NCI-H146 treated with DMSO at 0.1 percent for 48 hours (cell line): ENCODE data around the gene DOHH.

Source experiments
- DNase-seq: peaks from one replicate; lab custom pipeline; 2025; ENCODE audit not compliant: unreplicated experiment; lab: John Stamatoyannopoulos, UW

The DOHH gene

DNA sequence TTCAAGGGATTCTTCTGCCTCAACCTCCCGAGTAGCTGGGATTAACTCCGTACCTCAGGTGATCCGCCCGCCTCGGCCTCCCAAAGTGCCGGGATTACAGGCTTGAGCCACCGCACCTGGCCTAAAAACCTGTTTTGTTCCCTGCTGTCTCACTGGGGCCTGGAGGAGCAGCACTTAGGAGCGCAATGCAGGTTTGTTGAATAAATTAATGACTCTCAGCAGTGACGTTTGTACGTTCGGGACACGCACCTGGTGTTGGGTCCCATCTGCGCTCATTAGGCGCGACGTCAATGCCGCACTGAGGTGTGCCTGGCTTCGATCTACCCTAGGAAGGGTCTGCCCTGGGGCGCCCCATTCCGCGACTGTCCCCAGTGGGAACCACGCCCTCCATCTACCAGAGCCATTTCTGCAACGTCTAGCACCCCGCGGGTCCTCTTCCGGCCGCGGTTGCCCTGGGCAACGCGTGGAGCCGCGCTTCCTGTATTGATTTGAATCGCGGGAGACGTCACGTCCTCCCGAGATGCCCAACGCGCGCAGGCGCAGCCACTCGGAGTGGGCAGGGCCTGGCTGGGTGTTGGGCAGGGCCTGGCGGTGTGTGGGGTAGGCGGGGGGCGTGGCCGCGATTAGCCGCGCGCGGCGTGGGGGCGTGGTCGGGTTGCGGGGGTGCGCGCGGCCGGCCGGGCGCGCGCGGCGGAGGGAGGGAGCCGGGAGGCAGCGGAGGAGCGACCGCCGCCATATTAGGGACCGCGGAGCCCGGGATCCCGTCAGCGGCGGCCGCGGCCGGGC is 5.3 kb upstream of the DOHH start, which contains the start of gene FZR1:
TSS of gene FZR1 (plus strand) at position 714 of the 786 bp plus-strand sequence. CDS start 16,679 bp downstream, outside the sequence.
- peak; percentile 88 for DNase-seq

GRCh38 chr19:3504735-3505134 is 4.3 kb upstream of the DOHH start:
- peak; percentile 9 for DNase-seq

- DNase-seq = no peak
Measured at GRCh38 chr19:3503036-3503572, 2.6 kb upstream of the DOHH start.

GRCh38 chr19:3501780-3502179 is 1.3 kb upstream of the DOHH start:
- DNase-seq = no peak

GRCh38 chr19:3499738-3500428 is 591 bp downstream of the DOHH start:
- DNase-seq = no peak

DNA sequence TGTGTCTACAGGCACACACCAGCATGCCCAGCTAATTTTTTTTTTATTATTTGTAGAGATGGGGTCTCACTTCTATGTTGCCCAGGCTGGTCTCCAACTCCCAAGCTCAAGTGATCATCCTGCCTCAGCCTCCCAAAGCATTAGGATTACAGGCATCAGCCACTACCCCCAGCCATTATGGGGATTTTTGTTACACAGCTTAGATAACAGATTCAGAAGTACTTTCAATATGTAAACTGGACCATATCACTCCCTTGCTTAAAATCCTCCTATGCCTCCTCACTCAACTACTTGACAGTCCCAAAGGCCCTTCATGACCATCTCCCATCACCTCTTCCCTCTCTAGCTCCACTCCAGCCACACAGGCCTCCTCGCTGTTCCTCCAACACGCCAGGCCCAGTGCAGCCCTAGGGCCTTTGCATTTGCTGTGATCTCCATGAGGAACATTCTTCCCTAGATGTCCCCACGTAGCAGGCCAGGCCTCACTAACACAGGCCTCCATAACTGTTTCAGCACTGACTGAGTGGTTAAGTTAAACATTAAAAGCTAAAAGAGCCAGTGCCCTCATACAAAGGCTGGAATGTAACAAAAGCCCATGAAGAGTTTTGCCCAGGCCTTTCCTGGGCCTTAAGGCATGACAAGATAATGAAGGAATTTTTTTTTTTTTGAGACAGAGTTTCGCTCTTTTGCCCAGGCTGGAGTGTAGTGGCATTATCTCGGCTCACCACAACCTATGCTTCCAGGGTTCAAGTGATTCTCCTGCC is 2.5 kb downstream of the DOHH start:
- DNase-seq = no peak

GRCh38 chr19:3496392-3497273 is 3.8 kb downstream of the DOHH start:
- DNase-seq = no peak

- DNase-seq = no peak
Measured at GRCh38 chr19:3494559-3494958, 5.9 kb downstream of the DOHH start.

DNA sequence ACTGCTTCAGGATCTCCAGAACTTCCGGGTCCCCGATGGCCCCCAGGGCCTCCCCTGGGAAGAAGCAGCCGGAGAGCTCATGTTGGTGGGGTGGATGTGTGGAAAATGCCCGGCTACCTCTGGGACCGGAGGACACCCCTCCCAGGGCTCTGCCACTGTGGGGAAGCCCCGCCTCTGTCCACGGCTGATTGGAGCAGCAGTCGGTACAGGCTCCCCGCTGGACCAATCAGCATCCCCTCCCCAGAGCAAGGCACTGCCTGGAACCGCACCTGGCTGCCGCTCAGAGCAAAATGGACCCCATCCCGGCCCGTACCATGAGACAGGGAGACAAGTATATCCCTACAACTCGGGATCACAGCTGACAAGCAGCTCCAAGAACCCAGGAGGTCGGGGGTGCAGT is 6.4 kb downstream of the DOHH start:
- no peak for DNase-seq

GRCh38 chr19:3493651-3494050 is 6.8 kb downstream of the DOHH start:
- DNase-seq = no peak

DNA sequence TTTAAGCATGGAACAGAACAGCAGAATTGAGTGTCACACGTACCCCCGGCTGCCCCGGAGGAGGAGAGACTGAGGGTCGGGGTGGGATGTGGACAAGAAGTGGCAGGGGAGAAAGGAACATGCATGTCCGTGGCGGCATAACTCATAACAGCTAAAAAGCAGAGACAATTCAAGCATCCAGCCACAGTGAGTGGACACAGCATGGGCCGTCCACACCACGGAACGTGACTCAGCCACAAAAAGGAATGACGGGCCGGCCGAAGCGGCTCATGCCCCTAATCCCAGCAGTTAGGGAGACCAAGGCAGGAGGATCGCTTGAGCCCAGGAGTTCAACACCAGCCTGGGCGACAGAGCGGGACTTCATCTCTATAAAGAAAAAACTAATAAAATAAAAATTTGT is 7.6 kb downstream of the DOHH start:
- DNase-seq = no peak

- no peak for DNase-seq
Measured at GRCh38 chr19:3492131-3492839, 8.2 kb downstream of the DOHH start.

- no peak for DNase-seq
Measured at GRCh38 chr19:3491396-3492119, 8.9 kb downstream of the DOHH start.

- peak; percentile 26 for DNase-seq
Measured at GRCh38 chr19:3483226-3483628, 17.2 kb downstream of the DOHH start, which contains the start of gene SMIM44. TSS of gene SMIM44 (minus strand) at chr19:3483441. CDS start at chr19:3483403, 38 bp downstream.

- DNase-seq = no peak
Measured at GRCh38 chr19:3482507-3483225, 17.8 kb downstream of the DOHH start.

DNA sequence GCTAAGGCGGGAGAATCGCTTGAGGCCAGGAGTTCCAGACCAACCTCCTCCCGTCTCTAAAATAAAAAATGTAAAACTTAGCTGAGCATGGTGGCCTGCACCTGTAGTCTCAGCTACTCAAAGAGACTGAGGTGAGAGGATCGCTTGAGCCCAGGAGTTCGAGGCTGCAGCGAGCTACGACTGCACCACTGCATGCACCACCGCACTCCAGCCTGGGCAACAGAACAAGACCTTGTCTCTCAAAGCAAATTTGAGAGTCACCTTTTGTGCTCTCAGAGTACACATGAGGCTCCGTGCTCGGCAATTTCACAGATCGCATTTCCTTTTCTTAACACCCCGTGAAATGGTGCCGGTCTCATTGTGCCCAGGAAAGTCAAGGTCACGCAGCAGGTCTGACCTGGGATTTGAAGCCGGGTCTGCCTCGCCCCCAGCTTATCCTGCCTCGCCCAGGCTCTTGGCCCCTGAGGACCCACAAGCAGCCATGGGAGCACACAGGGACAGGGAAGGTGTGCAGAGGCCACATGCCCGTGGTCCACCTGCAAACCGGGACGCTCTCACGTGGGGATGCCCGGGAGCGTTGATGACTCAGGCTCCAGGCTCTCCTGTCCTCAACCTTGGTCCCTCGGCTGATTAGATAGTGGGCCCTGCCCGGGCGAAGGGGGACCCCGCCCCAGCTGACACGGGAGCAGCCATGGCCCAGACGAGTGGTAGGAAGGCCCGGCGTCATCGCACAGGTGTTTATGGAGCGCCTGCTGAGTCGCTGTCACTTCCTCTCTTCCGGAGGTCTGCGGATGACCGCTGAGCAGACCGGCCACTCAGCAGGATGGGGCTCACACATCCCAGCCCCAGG is 19.0 kb downstream of the DOHH start:
- no peak for DNase-seq

GRCh38 chr19:3480383-3481091 is 19.9 kb downstream of the DOHH start, which contains the start of gene SMIM24:
TSS of gene SMIM24 (minus strand) at chr19:3480525. CDS start at chr19:3480463, 62 bp downstream.
- peak; percentile 11 for DNase-seq
